Calu3 (cell line): ENCODE results near the gene RIN2. TPM values are rescaled to one million over a fixed set of nuclear protein-coding genes. Genes with fewer than 3 reads are reported as not detected.

Source experiments
- BruUV-seq: library from RNA; stranded (reverse); fragments of 400-500 nt; replicated peaks from 2 replicates; lab custom pipeline; 2021; lab: Mats Ljungman, UMichigan
- CTCF ChIA-PET: fragments of 300-600 bp; sonication (Branson Sonifier 250); formaldehyde crosslinking; loops from one replicate; lab custom pipeline; 2022; ENCODE audit warnings: antibody characterized with exemption; lab: Charles Lee
- DNase-seq: peaks from one replicate; pipeline ENCODE4 v3.0.0; 2022
- H3K27ac Mint-ChIP-seq: one replicate; pipeline ENCODE4 v1.8.0; 2022; ENCODE audit warnings: mixed read lengths; ENCODE audit not compliant: unreplicated experiment
- H3K27me3 Mint-ChIP-seq: one replicate; pipeline ENCODE4 v1.8.0; 2022; ENCODE audit warnings: mixed read lengths; ENCODE audit not compliant: unreplicated experiment
- H3K36me3 Mint-ChIP-seq: one replicate; pipeline ENCODE4 v1.8.0; 2022; ENCODE audit warnings: mild to moderate bottlenecking, moderate library complexity, mixed read lengths; ENCODE audit not compliant: insufficient read depth, unreplicated experiment
- H3K4me1 Mint-ChIP-seq: one replicate; pipeline ENCODE4 v1.8.0; 2022; ENCODE audit warnings: mild to moderate bottlenecking, low read depth, mixed read lengths; ENCODE audit not compliant: unreplicated experiment
- H3K4me3 Mint-ChIP-seq: one replicate; pipeline ENCODE4 v1.8.0; 2022; ENCODE audit warnings: mild to moderate bottlenecking, low read depth, moderate library complexity, mixed read lengths; ENCODE audit not compliant: unreplicated experiment
- H3K9me3 Mint-ChIP-seq: one replicate; pipeline ENCODE4 v1.8.0; 2022; ENCODE audit warnings: low read depth, mixed read lengths; ENCODE audit not compliant: unreplicated experiment
- intact Hi-C: fragments of 100-400 bp; cut with micrococcal nuclease; formaldehyde crosslinking; loops from one replicate; pipeline ENCODE4 v1.10.0; 2022; ENCODE audit not compliant: unreplicated experiment
- total RNA-seq: library from RNA; stranded (reverse); gene quantifications from 2 replicates; pipeline ENCODE4 v1.2.3, GENCODE V29; 2022
- TF ChIP-seq, protein P1 (sequence below): fragments of 200-600 bp; IDR thresholded peaks from one replicate; pipeline ENCODE4 v1.8.0; 2022; ENCODE audit warnings: antibody characterized with exemption; ENCODE audit not compliant: unreplicated experiment

Gene RIN2
- total RNA-seq, 1 experiment from 2014 or later = 9.9 TPM

GRCh38 chr20:19777315-19777714 lies 19.3 kb downstream of the RIN2 start:
- TF ChIP-seq, protein P1, sequence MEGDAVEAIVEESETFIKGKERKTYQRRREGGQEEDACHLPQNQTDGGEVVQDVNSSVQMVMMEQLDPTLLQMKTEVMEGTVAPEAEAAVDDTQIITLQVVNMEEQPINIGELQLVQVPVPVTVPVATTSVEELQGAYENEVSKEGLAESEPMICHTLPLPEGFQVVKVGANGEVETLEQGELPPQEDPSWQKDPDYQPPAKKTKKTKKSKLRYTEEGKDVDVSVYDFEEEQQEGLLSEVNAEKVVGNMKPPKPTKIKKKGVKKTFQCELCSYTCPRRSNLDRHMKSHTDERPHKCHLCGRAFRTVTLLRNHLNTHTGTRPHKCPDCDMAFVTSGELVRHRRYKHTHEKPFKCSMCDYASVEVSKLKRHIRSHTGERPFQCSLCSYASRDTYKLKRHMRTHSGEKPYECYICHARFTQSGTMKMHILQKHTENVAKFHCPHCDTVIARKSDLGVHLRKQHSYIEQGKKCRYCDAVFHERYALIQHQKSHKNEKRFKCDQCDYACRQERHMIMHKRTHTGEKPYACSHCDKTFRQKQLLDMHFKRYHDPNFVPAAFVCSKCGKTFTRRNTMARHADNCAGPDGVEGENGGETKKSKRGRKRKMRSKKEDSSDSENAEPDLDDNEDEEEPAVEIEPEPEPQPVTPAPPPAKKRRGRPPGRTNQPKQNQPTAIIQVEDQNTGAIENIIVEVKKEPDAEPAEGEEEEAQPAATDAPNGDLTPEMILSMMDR = no peak
- intact Hi-C loops = no loop called here
- H3K4me3 Mint-ChIP-seq = no peak overlapping the region
- DNase-seq = no peak
- CTCF ChIA-PET = no interaction called here
- BruUV-seq = no TSS peak
- H3K27me3 Mint-ChIP-seq = no peaks in the 10 kb centered on the region
- H3K9me3 Mint-ChIP-seq = no peaks in the 10 kb centered on the region
- no peaks in the 10 kb centered on the region for H3K4me1 Mint-ChIP-seq
- H3K27ac Mint-ChIP-seq = no peak overlapping the region
- H3K36me3 Mint-ChIP-seq = no peaks in the 10 kb centered on the region

DNA sequence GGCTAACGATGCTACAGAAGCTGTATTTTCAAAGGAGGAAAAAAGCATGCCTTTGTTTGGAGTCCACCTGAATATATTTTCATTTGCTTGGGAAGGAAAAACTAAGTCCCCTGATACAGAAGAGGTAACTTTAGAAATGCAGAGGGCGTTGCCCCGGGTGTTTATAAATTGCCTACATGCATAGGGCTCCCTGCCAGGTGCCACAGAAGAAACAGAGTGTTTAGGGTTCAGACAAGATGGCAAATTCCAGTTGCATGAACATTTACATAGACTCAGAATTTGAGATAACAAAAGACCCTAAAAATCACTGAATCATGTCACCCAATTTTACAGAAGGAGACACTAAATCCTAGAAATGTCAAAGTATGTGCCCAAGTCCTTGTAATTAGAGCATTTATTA lies 19.9 kb downstream of the RIN2 start:
- Mint-ChIP-seq H3K27ac (no peak overlapping the region), H3K4me1 (no peaks in the 10 kb centered on the region), H3K9me3 (no peaks in the 10 kb centered on the region), H3K36me3 (no peaks in the 10 kb centered on the region), H3K4me3 (no peak overlapping the region), H3K27me3 (no peaks in the 10 kb centered on the region)
- no TSS peak for BruUV-seq
- DNase-seq = no peak
- CTCF ChIA-PET = no interaction called here
- intact Hi-C loops = no loop called here
- TF ChIP-seq, protein P1 = no peak

DNA sequence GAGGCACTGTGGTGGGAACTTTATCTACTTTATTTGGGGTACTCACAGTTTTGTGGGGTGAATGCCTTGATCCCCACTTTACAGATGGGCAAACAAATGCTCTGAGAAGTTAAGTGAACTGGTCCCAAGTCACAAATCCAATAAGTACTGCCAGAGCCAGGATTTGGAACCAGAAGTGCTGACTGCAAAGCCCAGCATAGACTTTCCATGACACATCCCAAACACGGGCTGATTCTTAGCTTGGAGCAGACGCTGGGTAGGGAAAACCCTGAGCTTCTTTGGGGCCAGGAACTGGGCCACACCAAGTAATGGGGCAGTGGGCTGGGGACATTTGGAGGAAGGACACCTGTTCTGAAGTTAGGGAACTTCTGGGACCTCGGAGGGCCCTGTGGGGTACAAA lies 20.3 kb downstream of the RIN2 start:
- Mint-ChIP-seq H3K4me3 (no peak overlapping the region), H3K36me3 (no peaks in the 10 kb centered on the region), H3K9me3 (no peaks in the 10 kb centered on the region), H3K4me1 (no peaks in the 10 kb centered on the region), H3K27ac (no peak overlapping the region), H3K27me3 (no peaks in the 10 kb centered on the region)
- CTCF ChIA-PET = no interaction called here
- intact Hi-C loops = no loop called here
- BruUV-seq = no TSS peak
- TF ChIP-seq, protein P1 = no peak
- no peak for DNase-seq

DNA sequence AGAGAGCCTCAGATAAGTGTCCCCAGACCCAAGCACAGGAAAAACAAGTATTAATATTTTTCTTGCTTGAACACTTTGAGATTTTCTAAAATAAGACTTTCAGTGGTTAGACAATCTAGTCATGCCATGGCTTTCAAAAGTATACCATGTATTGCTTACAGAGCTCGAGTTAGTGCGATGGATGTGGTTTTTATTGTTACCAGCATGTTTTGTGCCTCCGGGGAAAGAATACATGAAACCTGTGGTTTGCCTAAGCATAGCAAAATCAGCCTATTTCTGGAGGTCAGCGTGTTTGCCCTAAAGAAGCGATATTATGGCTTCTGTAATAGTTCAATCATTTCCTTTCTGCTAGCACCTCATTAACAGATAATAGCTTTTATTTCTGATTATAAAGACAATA lies 21.6 kb downstream of the RIN2 start:
- CTCF ChIA-PET = no interaction called here
- peaks cover 3% of the 10 kb centered on the region for H3K36me3 Mint-ChIP-seq
- H3K4me3 Mint-ChIP-seq = no peak overlapping the region
- intact Hi-C loops = no loop called here
- no peak overlapping the region for H3K27ac Mint-ChIP-seq
- BruUV-seq = no TSS peak
- TF ChIP-seq, protein P1 = no peak
- H3K4me1 Mint-ChIP-seq = peaks cover 10% of the 10 kb centered on the region
- no peaks in the 10 kb centered on the region for H3K27me3 Mint-ChIP-seq
- H3K9me3 Mint-ChIP-seq = no peaks in the 10 kb centered on the region
- no peak for DNase-seq
